Neural progenitor cell (in vitro differentiated cells): ENCODE data around the gene SLC35F5.

Experiments
- CTCF ChIP-seq: fragments of 200-600 bp; sonication (generic); IDR thresholded peaks from 2 replicates; pipeline ENCODE4 v1.5.1; 2017; ENCODE audit warnings: antibody characterized with exemption, mild to moderate bottlenecking
- EZH2phosphoT487 ChIP-seq: fragments of 200-600 bp; sonication (generic); IDR thresholded peaks from 2 replicates; pipeline ENCODE4 v1.6.1; 2017; ENCODE audit warnings: antibody characterized with exemption

GRCh38 chr2:113799375-113799774 is 42.9 kb upstream of the SLC35F5 start:
- TF ChIP-seq CTCF (no peak), EZH2phosphoT487 (no peak)
